Activated T-cell treated with anti-CD3 and anti-CD28 coated beads, Interleukin-2, amount 50 U/mL, for 4 hours (primary cell): ENCODE results near the gene ABCA9. TPM values are rescaled to one million over a fixed set of nuclear protein-coding genes. Genes with fewer than 3 reads are reported as not detected.

ENCODE experiments used
- ATAC-seq, 2 donors: fragments of 200-7000 bp; cut with Tn5 transposase; one replicate each; pipeline ENCODE4 v1.10.0; 2021
- DNase-seq: peaks from one replicate; pipeline ENCODE4 v3.0.0-alpha.2; 2020
- H3K27me3 Mint-ChIP-seq: one replicate; pipeline ENCODE4 v1.8.0; 2021; ENCODE audit warnings: low read depth, mixed read lengths
- H3K36me3 Mint-ChIP-seq: one replicate; pipeline ENCODE4 v1.8.0; 2022; ENCODE audit warnings: mixed read lengths; ENCODE audit not compliant: insufficient read depth
- H3K4me1 Mint-ChIP-seq: one replicate; pipeline ENCODE4 v1.8.0; 2021; ENCODE audit warnings: low read depth, mixed read lengths
- H3K4me3 Mint-ChIP-seq: one replicate; pipeline ENCODE4 v1.8.0; 2021; ENCODE audit warnings: mild to moderate bottlenecking, moderate library complexity, mixed read lengths
- H3K9me3 Mint-ChIP-seq: one replicate; pipeline ENCODE4 v1.8.0; 2021; ENCODE audit warnings: mixed read lengths
- total RNA-seq, 3 donors: library from RNA; stranded (reverse); gene quantifications; one replicate each; pipeline ENCODE4 v1.2.1, GENCODE V29; 2021

The ABCA9 gene
- total RNA-seq, 3 donors from 2014 or later = not detected

GRCh38 chr17:68941761-68942160, 119.0 kb downstream of the ABCA9 start:
- ATAC-seq = no peak
- DNase-seq = no peak
- H3K9me3 Mint-ChIP-seq = no peaks in the 10 kb centered on the region
- H3K4me3 Mint-ChIP-seq = no peak overlapping the region
- no peaks in the 10 kb centered on the region for H3K4me1 Mint-ChIP-seq
- H3K36me3 Mint-ChIP-seq = no peaks in the 10 kb centered on the region
- H3K27me3 Mint-ChIP-seq = peaks cover 5% of the 10 kb centered on the region

GRCh38 chr17:68939195-68939594, 121.5 kb downstream of the ABCA9 start:
- Mint-ChIP-seq H3K4me3 (no peak overlapping the region), H3K9me3 (no peaks in the 10 kb centered on the region), H3K4me1 (no peaks in the 10 kb centered on the region), H3K36me3 (no peaks in the 10 kb centered on the region), H3K27me3 (peaks cover 9% of the 10 kb centered on the region)
- no peak for DNase-seq
- ATAC-seq = no peak

- DNase-seq (no peak), ATAC-seq (no peak)
- Mint-ChIP-seq H3K4me1 (no peaks in the 10 kb centered on the region), H3K9me3 (no peaks in the 10 kb centered on the region), H3K4me3 (no peak overlapping the region), H3K27me3 (peaks cover 9% of the 10 kb centered on the region), H3K36me3 (no peaks in the 10 kb centered on the region)
Observed at GRCh38 chr17:68937890-68938514, 122.7 kb downstream of the ABCA9 start.

- ATAC-seq = no peak
- no peaks in the 10 kb centered on the region for H3K9me3 Mint-ChIP-seq
- peaks cover 4% of the 10 kb centered on the region for H3K27me3 Mint-ChIP-seq
- no peaks in the 10 kb centered on the region for H3K36me3 Mint-ChIP-seq
- DNase-seq = no peak
- no peak overlapping the region for H3K4me3 Mint-ChIP-seq
- H3K4me1 Mint-ChIP-seq = no peaks in the 10 kb centered on the region
Observed at GRCh38 chr17:68927516-68927915, 133.2 kb downstream of the ABCA9 start.

GRCh38 chr17:68924793-68925720, 135.7 kb downstream of the ABCA9 start:
- no peak overlapping the region for H3K4me3 Mint-ChIP-seq
- H3K27me3 Mint-ChIP-seq = peaks cover 4% of the 10 kb centered on the region
- H3K36me3 Mint-ChIP-seq = no peaks in the 10 kb centered on the region
- DNase-seq = no peak
- no peaks in the 10 kb centered on the region for H3K4me1 Mint-ChIP-seq
- ATAC-seq = no peak
- H3K9me3 Mint-ChIP-seq = peaks cover under 1% of the 10 kb centered on the region

Other genes with a start within 250 kb of the ABCA9 start
- gene ABCA8, start 105.5 kb downstream of the ABCA9 start, total RNA-seq = under 1 TPM in 1 of 3 donors, not detected in 2; 0.35 TPM
- under 1 TPM; 0.08 to 0.24 (median 0.22) TPM for gene ABCA6, start 81.0 kb upstream of the ABCA9 start, total RNA-seq
- under 1 TPM in 2 of 3 donors, not detected in 1; 0.13 to 0.41 TPM for gene ABCA10, start 167.9 kb upstream of the ABCA9 start, total RNA-seq